ENCODE results near the gene C20orf204. TPM values are rescaled to one million over a fixed set of nuclear protein-coding genes. Genes with fewer than 3 reads are reported as not detected.

C20orf204 gene
- total RNA-seq, 3 donors from 2014 or later, result 0.66 to 1.3 (median 1.1) TPM

DNA sequence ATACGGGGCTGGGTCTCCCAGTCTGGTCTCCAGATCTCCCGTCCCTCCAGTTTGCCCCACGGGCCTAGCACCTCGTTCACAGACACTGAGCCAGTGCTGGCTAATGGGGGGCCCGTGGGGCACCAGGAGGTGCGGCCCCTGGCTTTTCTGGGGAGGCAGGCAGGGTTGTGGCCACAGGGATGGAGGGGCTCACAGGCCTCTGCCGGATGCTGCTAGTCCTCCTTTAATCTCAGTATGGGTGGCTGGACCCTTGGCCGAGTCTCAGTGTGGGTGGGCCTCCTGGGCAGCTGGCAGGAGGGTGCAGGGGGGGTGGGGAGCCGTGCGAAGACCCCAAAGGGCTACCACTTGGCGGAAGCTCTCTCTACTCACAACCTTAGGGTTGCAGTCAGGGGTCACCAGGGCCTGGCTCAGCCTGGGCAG is 15.1 kb downstream of the C20orf204 start:
- no peak for DNase-seq (ENCODE audit: low spot score in 2 of 2)
- Histone ChIP-seq H3K27ac (peak overlapping the region; percentile 52 to 80), H3K27me3 (peaks cover 3 to 72% of the 10 kb centered on the region in 2 donors), H3K4me3 (peak overlapping the region in 1 of 3 donors; percentile 64), H3K36me3 (no peaks in the 10 kb centered on the region), H3K4me1 (peaks cover 0 to 4% of the 10 kb centered on the region in 2 donors), H3K9me3 (no peaks in the 10 kb centered on the region)
- intact Hi-C loops (cut with DNase I; ENCODE audit: low total_unique reads), result no loop called here
- TF ChIP-seq POLR2A (IDR thresholded peaks at IDR 0.05), result no peak
- TF ChIP-seq, protein P1, sequence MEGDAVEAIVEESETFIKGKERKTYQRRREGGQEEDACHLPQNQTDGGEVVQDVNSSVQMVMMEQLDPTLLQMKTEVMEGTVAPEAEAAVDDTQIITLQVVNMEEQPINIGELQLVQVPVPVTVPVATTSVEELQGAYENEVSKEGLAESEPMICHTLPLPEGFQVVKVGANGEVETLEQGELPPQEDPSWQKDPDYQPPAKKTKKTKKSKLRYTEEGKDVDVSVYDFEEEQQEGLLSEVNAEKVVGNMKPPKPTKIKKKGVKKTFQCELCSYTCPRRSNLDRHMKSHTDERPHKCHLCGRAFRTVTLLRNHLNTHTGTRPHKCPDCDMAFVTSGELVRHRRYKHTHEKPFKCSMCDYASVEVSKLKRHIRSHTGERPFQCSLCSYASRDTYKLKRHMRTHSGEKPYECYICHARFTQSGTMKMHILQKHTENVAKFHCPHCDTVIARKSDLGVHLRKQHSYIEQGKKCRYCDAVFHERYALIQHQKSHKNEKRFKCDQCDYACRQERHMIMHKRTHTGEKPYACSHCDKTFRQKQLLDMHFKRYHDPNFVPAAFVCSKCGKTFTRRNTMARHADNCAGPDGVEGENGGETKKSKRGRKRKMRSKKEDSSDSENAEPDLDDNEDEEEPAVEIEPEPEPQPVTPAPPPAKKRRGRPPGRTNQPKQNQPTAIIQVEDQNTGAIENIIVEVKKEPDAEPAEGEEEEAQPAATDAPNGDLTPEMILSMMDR (IDR thresholded peaks at IDR 0.05), result no peak
- no peak for TF ChIP-seq POLR2AphosphoS5 (IDR thresholded peaks at IDR 0.05)

DNA sequence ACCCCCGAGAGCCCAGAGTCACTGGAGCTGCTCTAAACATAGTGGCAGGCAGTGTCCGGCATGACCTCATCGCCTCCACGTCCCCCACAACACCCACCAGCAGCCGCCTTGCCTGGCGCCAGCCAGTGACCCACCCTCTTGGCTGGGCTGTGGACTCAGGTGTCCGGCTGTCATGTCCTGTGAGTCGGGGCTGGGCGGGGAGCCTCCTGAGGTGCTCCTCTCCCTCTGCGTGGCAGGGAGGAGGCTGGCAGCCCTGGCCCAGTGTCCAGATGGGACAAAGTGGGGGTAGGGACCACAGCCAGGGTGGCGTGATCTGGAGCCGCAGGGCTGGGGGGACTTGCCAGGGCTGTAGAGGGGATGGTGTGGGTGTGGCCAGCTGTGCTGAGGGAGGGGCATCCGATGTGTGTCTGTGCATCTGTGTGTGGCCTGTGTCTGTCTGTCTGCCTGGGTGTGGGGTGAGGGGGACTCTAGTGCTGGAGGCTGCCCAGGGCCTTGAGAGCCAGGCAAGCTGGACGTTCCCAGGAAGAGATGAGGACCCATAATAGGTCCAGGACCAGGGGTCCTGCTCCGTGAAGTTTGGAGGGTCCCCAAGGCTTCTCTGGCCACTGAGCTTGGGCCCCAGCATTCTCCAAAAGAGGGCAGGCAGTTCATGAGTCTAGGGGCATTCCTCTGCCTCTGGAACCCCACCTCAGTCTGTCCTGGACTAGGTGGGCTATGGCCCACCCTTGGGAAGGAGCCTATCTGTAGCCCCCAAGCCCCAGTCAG is 15.8 kb downstream of the C20orf204 start:
- H3K9me3 ChIP-seq, result no peaks in the 10 kb centered on the region
- TF ChIP-seq POLR2AphosphoS5 (IDR thresholded peaks at IDR 0.05), result peak in 1 of 3 donors; percentile 9
- TF ChIP-seq, protein P1 (IDR thresholded peaks at IDR 0.05), result no peak
- no peak overlapping the region for H3K4me3 ChIP-seq
- intact Hi-C loops (cut with DNase I; ENCODE audit: low total_unique reads), result no loop called here
- DNase-seq (ENCODE audit: low spot score in 2 of 2), result peak in 1 of 2 donors; percentile 40
- H3K36me3 ChIP-seq, result no peaks in the 10 kb centered on the region
- H3K27me3 ChIP-seq, result peaks cover 7 to 74% of the 10 kb centered on the region in 2 donors
- peaks cover 0 to 4% of the 10 kb centered on the region in 2 donors for H3K4me1 ChIP-seq
- H3K27ac ChIP-seq, result peak overlapping the region; percentile 52 to 80

DNA sequence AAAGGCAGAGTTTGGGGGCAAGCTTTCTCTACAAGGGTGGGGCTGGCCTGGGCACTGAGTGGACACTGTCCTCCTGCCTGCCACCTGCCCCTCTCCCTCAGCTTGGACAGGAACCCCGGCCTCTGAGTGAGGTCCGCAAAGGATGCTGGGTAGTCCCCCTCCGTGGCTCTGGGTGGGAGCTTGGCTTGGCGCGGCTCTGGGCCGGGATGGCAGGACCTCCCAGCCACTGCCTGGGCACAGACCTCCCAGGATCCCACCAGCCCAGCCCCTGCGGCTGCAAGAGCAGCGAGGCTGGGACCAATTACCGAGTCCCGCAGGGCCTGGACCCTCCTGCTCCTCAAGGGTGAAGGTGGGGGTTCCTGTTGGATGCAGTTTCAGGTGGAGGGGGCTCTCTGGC is 16.3 kb downstream of the C20orf204 start:
- TF ChIP-seq, protein P1 (IDR thresholded peaks at IDR 0.05), result no peak
- TF ChIP-seq POLR2AphosphoS5 (IDR thresholded peaks at IDR 0.05), result no peak
- peaks cover 0 to 4% of the 10 kb centered on the region in 2 donors for H3K4me1 ChIP-seq
- intact Hi-C loops (cut with DNase I; ENCODE audit: low total_unique reads), result no loop called here
- peak overlapping the region; percentile 25 to 80 for H3K27ac ChIP-seq
- no peak overlapping the region for H3K4me3 ChIP-seq
- H3K27me3 ChIP-seq, result peaks cover 7 to 69% of the 10 kb centered on the region in 2 donors
- DNase-seq (ENCODE audit: low spot score in 2 of 2), result no peak
- no peaks in the 10 kb centered on the region for H3K9me3 ChIP-seq
- H3K36me3 ChIP-seq, result no peaks in the 10 kb centered on the region

DNA sequence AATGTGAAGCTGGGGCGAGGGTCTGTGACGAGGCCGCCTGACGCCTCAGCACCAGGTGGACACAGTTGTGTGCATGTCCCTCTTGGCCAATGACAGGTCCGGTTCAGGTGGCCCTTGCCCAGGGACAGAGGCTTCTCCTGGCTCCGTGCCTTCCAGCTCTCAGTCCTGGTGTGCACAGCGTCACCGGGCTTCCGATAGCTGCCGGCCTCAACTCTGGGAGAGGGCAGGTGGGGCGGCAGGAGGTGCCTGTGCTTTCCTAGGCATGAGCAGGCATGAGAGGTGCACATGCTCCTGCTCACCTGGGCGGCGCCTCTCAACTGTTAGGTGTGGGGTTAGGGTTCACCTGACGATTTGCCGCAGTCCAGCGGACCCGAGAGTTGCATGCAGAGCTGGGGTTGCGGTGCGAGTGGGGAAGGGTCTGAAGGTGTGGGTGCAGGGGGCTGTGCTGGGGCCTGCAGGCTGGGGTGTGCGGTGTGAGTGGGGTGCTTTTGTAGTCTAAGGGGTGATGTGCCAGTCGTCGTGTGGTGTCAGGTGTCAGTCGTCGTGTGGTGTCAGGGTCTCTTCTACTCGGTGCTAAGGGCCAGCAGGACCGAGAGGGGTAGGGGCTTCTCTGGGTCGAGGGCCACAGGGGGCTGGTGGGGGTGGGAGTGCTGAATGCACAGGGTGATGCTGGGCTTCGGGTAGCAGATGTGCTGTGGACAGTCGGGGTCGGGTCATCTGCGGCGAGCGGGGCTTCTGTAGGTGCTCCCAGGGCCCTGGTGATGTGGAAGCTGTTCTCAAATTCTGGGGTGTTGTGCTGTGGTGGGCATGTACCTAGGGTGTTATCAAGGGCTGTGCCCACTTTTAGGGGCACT is 17.2 kb downstream of the C20orf204 start:
- H3K4me3 ChIP-seq, result no peak overlapping the region
- H3K36me3 ChIP-seq, result no peaks in the 10 kb centered on the region
- peaks cover 0 to 4% of the 10 kb centered on the region in 2 donors for H3K4me1 ChIP-seq
- H3K27me3 ChIP-seq, result peaks cover 7 to 65% of the 10 kb centered on the region in 2 donors
- TF ChIP-seq, protein P1 (IDR thresholded peaks at IDR 0.05), result no peak
- TF ChIP-seq POLR2AphosphoS5 (IDR thresholded peaks at IDR 0.05) (no peak), POLR2A (IDR thresholded peaks at IDR 0.05) (no peak)
- H3K27ac ChIP-seq, result peak overlapping the region in 1 of 2 donors; percentile 80
- DNase-seq (ENCODE audit: low spot score in 2 of 2), result no peak
- no peaks in the 10 kb centered on the region for H3K9me3 ChIP-seq
- intact Hi-C loops (cut with DNase I; ENCODE audit: low total_unique reads), result no loop called here

Measured in breast epithelium (tissue), 4 donors.